GM21526 (cell line): ENCODE results near the gene KCNF1.

ENCODE experiments used
- ATAC-seq: cut with Tn5 transposase; IDR thresholded peaks from one replicate; pipeline ENCODE4 v1.9.1; 2021; ENCODE audit warnings: moderate library complexity; ENCODE audit not compliant: unreplicated experiment, low FRiP score

Gene KCNF1

GRCh38 chr2:10911291-10912075, at the start of gene KCNF1:
Gene KCNF1, plus strand, starts transcription at chr2:10911934. Its CDS starts 493 bp downstream, at chr2:10912427.
- ATAC-seq, result no peak

GRCh38 chr2:10862330-10862729, 49.4 kb upstream of the KCNF1 start:
- no peak for ATAC-seq

GRCh38 chr2:10863047-10863446, 48.7 kb upstream of the KCNF1 start:
- no peak for ATAC-seq

DNA sequence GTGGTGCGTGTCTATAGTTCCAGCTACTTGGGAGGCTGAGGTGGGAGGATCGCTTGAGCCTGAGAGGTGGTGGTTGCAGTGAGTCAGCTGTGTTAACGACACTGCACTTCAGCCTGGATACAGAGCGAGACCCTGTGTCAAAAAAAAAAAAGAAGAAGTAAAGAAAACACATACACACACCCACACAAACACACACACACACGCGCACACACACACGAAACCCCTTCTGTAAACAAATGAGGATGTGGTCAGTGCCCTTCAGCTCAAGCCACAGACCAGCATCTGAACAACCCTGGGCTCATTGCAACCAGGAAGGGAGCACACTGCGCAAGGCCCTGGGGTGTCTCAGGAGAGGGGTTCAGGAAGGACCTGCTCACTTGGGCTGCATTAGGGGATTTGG, 47.9 kb upstream of the KCNF1 start:
- ATAC-seq, result peak; percentile 73

DNA sequence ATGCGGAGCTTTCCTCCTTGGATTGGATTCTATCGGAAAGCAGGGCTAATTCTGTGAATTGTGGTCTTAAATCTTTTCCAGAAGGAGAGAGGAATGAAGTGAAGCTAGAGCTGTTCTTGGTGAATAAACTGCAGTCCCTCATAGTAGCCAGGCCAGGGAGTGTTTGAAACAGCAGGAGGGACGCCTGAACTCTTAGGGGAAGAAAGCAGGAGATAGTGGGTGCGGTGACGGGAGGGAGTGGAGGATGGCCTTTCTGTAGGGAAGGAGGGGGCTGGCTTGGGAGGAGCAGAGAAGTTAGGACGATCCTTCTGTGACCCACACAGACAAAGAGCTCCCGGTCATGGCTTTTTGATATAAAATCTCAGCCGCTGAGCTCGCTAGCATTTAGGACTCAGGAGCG, 47.5 kb upstream of the KCNF1 start:
- no peak for ATAC-seq

DNA sequence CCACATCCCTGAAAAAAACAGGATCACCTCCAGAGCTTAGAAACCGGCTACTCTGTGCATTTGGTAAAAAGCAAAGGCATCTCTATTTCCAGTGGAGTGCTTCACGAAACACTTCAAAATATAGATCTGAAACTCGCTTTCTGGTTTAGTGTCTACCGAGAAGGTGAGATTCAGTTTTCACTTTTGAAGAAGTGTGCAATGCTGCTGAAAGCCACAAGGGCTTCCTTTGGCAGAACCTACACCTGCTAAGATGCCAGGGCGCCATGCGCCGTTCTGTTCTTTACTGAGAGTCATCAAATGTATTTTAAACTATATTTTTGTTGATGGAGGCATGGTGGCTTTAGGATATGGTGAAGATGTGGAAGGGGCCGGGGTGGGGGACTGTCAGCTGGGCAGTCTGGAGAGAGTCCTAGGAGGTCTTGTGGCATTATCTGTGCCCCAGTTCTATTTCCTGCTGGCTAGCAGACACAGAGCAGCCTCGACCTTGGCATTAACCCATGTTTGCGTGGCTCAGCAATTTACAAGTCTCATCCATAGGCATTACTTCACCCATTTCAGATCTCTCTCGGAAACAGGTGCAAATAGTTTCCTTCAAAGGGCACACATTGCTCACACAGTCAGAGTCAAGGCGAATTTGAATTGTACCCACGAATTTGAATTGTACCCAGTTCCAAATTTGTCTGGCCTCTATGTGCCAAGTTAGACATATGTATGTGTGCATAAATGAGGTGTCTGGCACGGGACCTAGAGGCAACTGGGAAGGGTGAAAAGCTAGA, 46.7 kb upstream of the KCNF1 start:
- ATAC-seq, result peak; percentile 91

GRCh38 chr2:10865841-10866240, 45.9 kb upstream of the KCNF1 start:
- no peak for ATAC-seq

- no peak for ATAC-seq
Observed at GRCh38 chr2:10867692-10868420, 43.9 kb upstream of the KCNF1 start.

- no peak for ATAC-seq
Observed at GRCh38 chr2:10868465-10869314, 43.0 kb upstream of the KCNF1 start.

GRCh38 chr2:10871978-10872377, 39.8 kb upstream of the KCNF1 start:
- ATAC-seq, result no peak

GRCh38 chr2:10873171-10873570, 38.6 kb upstream of the KCNF1 start:
- no peak for ATAC-seq

GRCh38 chr2:10873790-10874437, 37.8 kb upstream of the KCNF1 start:
- no peak for ATAC-seq

GRCh38 chr2:10875126-10875525, 36.6 kb upstream of the KCNF1 start:
- ATAC-seq, result no peak

- ATAC-seq, result no peak
Observed at GRCh38 chr2:10876394-10876793, 35.3 kb upstream of the KCNF1 start.

GRCh38 chr2:10876963-10877362, 34.8 kb upstream of the KCNF1 start:
- no peak for ATAC-seq

- ATAC-seq, result no peak
Observed at GRCh38 chr2:10877651-10878111, 34.1 kb upstream of the KCNF1 start.

GRCh38 chr2:10878268-10878915, 33.3 kb upstream of the KCNF1 start:
- ATAC-seq, result no peak

- no peak for ATAC-seq
Observed at GRCh38 chr2:10879159-10879558, 32.6 kb upstream of the KCNF1 start.
